Nephron progenitor cell (in vitro differentiated cells): Measurements from ENCODE around the gene CDK2.
A peak's percentile ranks its signal among the peaks of the same experiment; 100 is the strongest.

Source experiments
- DNase-seq: peaks from one replicate; pipeline ENCODE4 v3.0.0; 2021
- H3K27ac Mint-ChIP-seq: 2 replicates; pipeline ENCODE4 v1.8.0; 2021; ENCODE audit warnings: mild to moderate bottlenecking, moderate library complexity, mixed read lengths
- H3K27me3 Mint-ChIP-seq: 2 replicates; pipeline ENCODE4 v1.8.0; 2021; ENCODE audit warnings: mild to moderate bottlenecking, low read depth, mixed read lengths; ENCODE audit not compliant: poor library complexity
- H3K36me3 Mint-ChIP-seq: 2 replicates; pipeline ENCODE4 v1.8.0; 2021; ENCODE audit warnings: low read depth, mixed read lengths
- H3K4me1 Mint-ChIP-seq: 2 replicates; pipeline ENCODE4 v1.8.0; 2021; ENCODE audit warnings: mixed read lengths
- H3K4me3 Mint-ChIP-seq: 2 replicates; pipeline ENCODE4 v1.8.0; 2021; ENCODE audit warnings: mild to moderate bottlenecking, moderate library complexity, mixed read lengths
- H3K9me3 Mint-ChIP-seq: 2 replicates; pipeline ENCODE4 v1.8.0; 2021; ENCODE audit warnings: mild to moderate bottlenecking, moderate library complexity, mixed read lengths
- CTCF ChIP-seq: fragments of 200-600 bp; sonication (generic); IDR thresholded peaks from 2 replicates; pipeline ENCODE4 v1.5.0; 2021; ENCODE audit warnings: antibody characterized with exemption

CDK2 gene

GRCh38 chr12:56007564-56008559, 41.2 kb downstream of the CDK2 start:
- H3K9me3 Mint-ChIP-seq = no peaks in the 10 kb centered on the region
- no peak for TF ChIP-seq CTCF
- H3K27ac Mint-ChIP-seq = peak overlapping the region; percentile 99
- H3K36me3 Mint-ChIP-seq = peaks cover 50% of the 10 kb centered on the region
- H3K4me3 Mint-ChIP-seq = peak overlapping the region; percentile 90
- peaks cover 70% of the 10 kb centered on the region for H3K4me1 Mint-ChIP-seq
- H3K27me3 Mint-ChIP-seq = peaks cover 3% of the 10 kb centered on the region
- peak; percentile 92 for DNase-seq

- Mint-ChIP-seq H3K4me1 (peaks cover 68% of the 10 kb centered on the region), H3K27ac (peak overlapping the region; percentile 61), H3K36me3 (peaks cover 41% of the 10 kb centered on the region), H3K9me3 (no peaks in the 10 kb centered on the region), H3K27me3 (peaks cover 3% of the 10 kb centered on the region), H3K4me3 (peak overlapping the region; percentile 49)
- no peak for DNase-seq
- TF ChIP-seq CTCF = no peak
These were observed 43.5 kb downstream of the CDK2 start for GRCh38 chr12:56010111-56010570.

GRCh38 chr12:56011509-56012090, 45.0 kb downstream of the CDK2 start:
- Mint-ChIP-seq H3K4me3 (no peak overlapping the region), H3K27ac (no peak overlapping the region), H3K36me3 (peaks cover 31% of the 10 kb centered on the region), H3K9me3 (no peaks in the 10 kb centered on the region), H3K27me3 (peaks cover 3% of the 10 kb centered on the region), H3K4me1 (peaks cover 63% of the 10 kb centered on the region)
- no peak for DNase-seq
- TF ChIP-seq CTCF = no peak

- no peaks in the 10 kb centered on the region for H3K9me3 Mint-ChIP-seq
- H3K4me1 Mint-ChIP-seq = peaks cover 55% of the 10 kb centered on the region
- DNase-seq = no peak
- peak overlapping the region; percentile 58 for H3K27ac Mint-ChIP-seq
- H3K36me3 Mint-ChIP-seq = peaks cover 42% of the 10 kb centered on the region
- no peak overlapping the region for H3K4me3 Mint-ChIP-seq
- peaks cover 3% of the 10 kb centered on the region for H3K27me3 Mint-ChIP-seq
- no peak for TF ChIP-seq CTCF
These were observed 46.9 kb downstream of the CDK2 start for GRCh38 chr12:56013482-56013881.

- Mint-ChIP-seq H3K27ac (no peak overlapping the region), H3K9me3 (no peaks in the 10 kb centered on the region), H3K27me3 (peaks cover 3% of the 10 kb centered on the region), H3K4me3 (no peak overlapping the region), H3K36me3 (peaks cover 44% of the 10 kb centered on the region), H3K4me1 (peaks cover 53% of the 10 kb centered on the region)
- DNase-seq = no peak
- no peak for TF ChIP-seq CTCF
These were observed 47.6 kb downstream of the CDK2 start for GRCh38 chr12:56014205-56014604.
